GM23338 (cell line): Measurements from ENCODE around the gene FCGBP. TPM values are rescaled to one million over a fixed set of nuclear protein-coding genes. Genes with fewer than 3 reads are reported as not detected.

ENCODE experiments used
- ATAC-seq: fragments of 200-7000 bp; cut with Tn5 transposase; 3 replicates; pipeline ENCODE4 v1.9.1; 2020
- DNase-seq: peaks from one replicate; pipeline ENCODE4 v3.0.0-alpha.2; 2015; ENCODE audit warnings: low spot score
- H2AFZ ChIP-seq: fragments of 200-600 bp; sonication (generic); 2 replicates; pipeline ENCODE4 v1.8.0; 2016; ENCODE audit warnings: antibody characterized with exemption, mild to moderate bottlenecking, moderate library complexity
- H3F3A ChIP-seq: fragments of 200-600 bp; sonication (generic); replicated peaks from 2 replicates; pipeline ENCODE4 v1.8.0; 2017; ENCODE audit warnings: antibody characterized with exemption, mixed run types, low read depth
- H3K27ac ChIP-seq: fragments of 200-600 bp; sonication (generic); 2 replicates; pipeline ENCODE4 v1.6.1; 2016; ENCODE audit warnings: low read depth
- H3K27me3 ChIP-seq: fragments of 200-600 bp; sonication (generic); 2 replicates; pipeline ENCODE4 v1.8.0; 2016; ENCODE audit warnings: mild to moderate bottlenecking, mixed run types, moderate library complexity; ENCODE audit not compliant: insufficient read depth
- H3K36me3 ChIP-seq: fragments of 200-600 bp; sonication (generic); 2 replicates; pipeline ENCODE4 v1.8.0; 2016; ENCODE audit warnings: mild to moderate bottlenecking; ENCODE audit not compliant: insufficient read depth
- H3K4me1 ChIP-seq: fragments of 200-600 bp; sonication (generic); 2 replicates; pipeline ENCODE4 v1.8.0; 2016; ENCODE audit warnings: mild to moderate bottlenecking, moderate library complexity; ENCODE audit not compliant: insufficient read depth
- H3K4me2 ChIP-seq: fragments of 200-600 bp; sonication (generic); 2 replicates; pipeline ENCODE4 v1.7.1; 2017; ENCODE audit warnings: mixed run types
- H3K4me3 ChIP-seq: fragments of 200-600 bp; sonication (generic); 2 replicates; pipeline ENCODE4 v1.6.1; 2016; ENCODE audit warnings: mixed run types
- H3K79me2 ChIP-seq: fragments of 200-600 bp; sonication (generic); replicated peaks from 2 replicates; pipeline ENCODE4 v1.8.0; 2017; ENCODE audit warnings: mild to moderate bottlenecking; ENCODE audit not compliant: insufficient read depth
- H3K9me2 ChIP-seq: fragments of 200-600 bp; sonication (generic); 2 replicates; pipeline ENCODE4 v1.8.0; 2017; ENCODE audit not compliant: insufficient read depth
- H4K20me1 ChIP-seq: fragments of 200-600 bp; sonication (generic); replicated peaks from 2 replicates; pipeline ENCODE4 v1.8.0; 2017; ENCODE audit warnings: mild to moderate bottlenecking; ENCODE audit not compliant: insufficient read depth
- H3K27ac Mint-ChIP-seq: 2 replicates; pipeline ENCODE4 v1.8.0; 2020; ENCODE audit warnings: inconsistent platforms, mild to moderate bottlenecking, moderate library complexity, mixed read lengths
- H3K27me3 Mint-ChIP-seq: 3 replicates; pipeline ENCODE4 v1.8.0; 2022; ENCODE audit warnings: low read depth, mild to moderate bottlenecking, moderate library complexity, mixed read lengths, inconsistent platforms; ENCODE audit not compliant: insufficient read depth, poor library complexity
- H3K36me3 Mint-ChIP-seq: 3 replicates; pipeline ENCODE4 v1.8.0; 2021; ENCODE audit warnings: low read depth, mild to moderate bottlenecking, inconsistent platforms, moderate library complexity, mixed read lengths
- H3K4me1 Mint-ChIP-seq: 3 replicates; pipeline ENCODE4 v1.8.0; 2020; ENCODE audit warnings: mild to moderate bottlenecking, inconsistent platforms, mixed read lengths
- H3K4me3 Mint-ChIP-seq: 3 replicates; pipeline ENCODE4 v1.8.0; 2021; ENCODE audit warnings: moderate library complexity, mild to moderate bottlenecking, inconsistent platforms, mixed read lengths
- H3K9me3 Mint-ChIP-seq: 3 replicates; pipeline ENCODE4 v1.8.0; 2020; ENCODE audit warnings: moderate library complexity, mild to moderate bottlenecking, inconsistent platforms, mixed read lengths
- CREB1 ChIP-seq: fragments of 250-450 bp; sonication (Bioruptor Pico); IDR thresholded peaks from 2 replicates; pipeline ENCODE4 v1.5.0; 2020; ENCODE audit warnings: low read depth, mild to moderate bottlenecking, moderate library complexity
- CTCF ChIP-seq, 2 experiments: fragments of 200-600 bp in 1 of 2; sonication (generic) in 1 of 2; conservative IDR thresholded peaks; 2 replicates each; pipeline versions ENCODE4 v1.5.1 to v1.6.1; 2016 to 2017; ENCODE audit warnings: antibody characterized with exemption in 2 of 2, low read depth in 2 of 2, mild to moderate bottlenecking in 2 of 2, moderate library complexity in 1 of 2
- ETS1 ChIP-seq: IDR thresholded peaks from 2 replicates; pipeline ENCODE4 v1.6.1; 2016; ENCODE audit warnings: antibody characterized with exemption
- EZH2 ChIP-seq: fragments of 200-600 bp; sonication (generic); IDR thresholded peaks from one replicate; pipeline ENCODE4 v1.8.0; 2017; ENCODE audit warnings: antibody characterized with exemption, mild to moderate bottlenecking, low read depth; ENCODE audit not compliant: unreplicated experiment
- EZH2phosphoT487 ChIP-seq: fragments of 200-600 bp; sonication (generic); IDR thresholded peaks from one replicate; pipeline ENCODE4 v1.8.1; 2018; ENCODE audit warnings: antibody characterized with exemption; ENCODE audit not compliant: unreplicated experiment
- JUNB ChIP-seq: IDR thresholded peaks from one replicate; pipeline ENCODE4 v1.6.1; 2016; ENCODE audit warnings: antibody characterized with exemption; ENCODE audit not compliant: unreplicated experiment
- NANOG ChIP-seq: IDR thresholded peaks from 2 replicates; pipeline ENCODE4 v1.6.1; 2016; ENCODE audit warnings: antibody characterized with exemption, borderline replicate concordance
- POLR2AphosphoS5 ChIP-seq: IDR thresholded peaks from 2 replicates; pipeline ENCODE4 v1.6.1; 2016; ENCODE audit warnings: antibody characterized with exemption, low read depth
- REST ChIP-seq: IDR thresholded peaks from one replicate; pipeline ENCODE4 v1.6.1; 2018; ENCODE audit warnings: antibody characterized with exemption; ENCODE audit not compliant: unreplicated experiment
- STAT1 ChIP-seq: IDR thresholded peaks from one replicate; pipeline ENCODE4 v1.6.1; 2016; ENCODE audit warnings: antibody characterized with exemption; ENCODE audit not compliant: unreplicated experiment
- ZNF331 ChIP-seq: fragments of 250-450 bp; sonication (Bioruptor Pico); IDR thresholded peaks from 2 replicates; pipeline ENCODE4 v1.5.0; 2020; ENCODE audit warnings: low read depth, mild to moderate bottlenecking, moderate library complexity
- polyA plus RNA-seq: library from polyadenylated mRNA; unstranded; fragments of >200 nt; fragmentation: Nextera tagmentation; extraction: Ambion mirVana; gene quantifications from 2 replicates; pipeline ENCODE4 v1.2.1, GENCODE V29; 2016
- total RNA-seq: library from RNA; depleted of rRNA; stranded (reverse); fragments of >200 nt; shearing (Covaris generic); gene quantifications from 2 replicates; pipeline ENCODE4 v1.2.3, GENCODE V29; 2014

FCGBP gene
- total and polyA plus RNA-seq, 2 experiments from 2014 or later: 0.44 to 3.6 TPM

GRCh38 chr19:39937094-39937720 lies 2.8 kb upstream of the FCGBP start (continued):
- TF ChIP-seq REST (no peak), EZH2 (no peak), POLR2AphosphoS5 (no peak), EZH2phosphoT487 (no peak), JUNB (no peak)

- no peak for ATAC-seq
- TF ChIP-seq ZNF331 (CRISPR knock-in tag) (no peak), CREB1 (CRISPR knock-in tag) (no peak), NANOG (no peak), EZH2 (no peak), CTCF (conservative IDR thresholded peaks at IDR 0.05; ENCODE audit: low read depth in 2 of 2) (no peak), ETS1 (no peak), STAT1 (no peak)
- Histone ChIP-seq H3K4me1 (no peaks in the 10 kb centered on the region), H3K4me2 (no peak overlapping the region), H3K27ac (no peak overlapping the region), H4K20me1 (no peaks in the 10 kb centered on the region), H3K79me2 (no peaks in the 10 kb centered on the region), H2AFZ (no peak overlapping the region), H3K4me3 (no peak overlapping the region), H3K27me3 (no peaks in the 10 kb centered on the region), H3K36me3 (no peaks in the 10 kb centered on the region), H3K9me2 (no peaks in the 10 kb centered on the region), H3F3A (no peaks in the 10 kb centered on the region)
- DNase-seq: no peak
- Mint-ChIP-seq H3K9me3 (no peaks in the 10 kb centered on the region; the same call in 2 of the 3 replicates), H3K36me3 (no peaks in the 10 kb centered on the region), H3K27ac (no peak overlapping the region), H3K4me1 (peaks cover 3% of the 10 kb centered on the region; the same call in 2 of the 3 replicates), H3K27me3 (peaks cover 2% of the 10 kb centered on the region), H3K4me3 (no peak overlapping the region)
Measured at GRCh38 chr19:39936622-39937021, 2.2 kb upstream of the FCGBP start.
